ENCODE data around the gene AAGAB. TPM values are rescaled to one million over a fixed set of nuclear protein-coding genes. Genes with fewer than 3 reads are reported as not detected.

AAGAB gene
- polyA plus RNA-seq, 1 donor from 2014 or later, result 114 TPM

- H3K4me3 ChIP-seq (ENCODE audit: low read length), result no peak overlapping the region
- H4K20me1 ChIP-seq (ENCODE audit: insufficient read depth), result no peaks in the 10 kb centered on the region
Observed at GRCh38 chr15:67194171-67195114, 60.0 kb downstream of the AAGAB start.

More at GRCh38 chr15:67194171-67195114, 60.0 kb downstream of the AAGAB start:
- no peak overlapping the region for H3K4me2 ChIP-seq (ENCODE audit: low read length)
- H3K9me2 ChIP-seq (ENCODE audit: insufficient read depth, low read length), result no peaks in the 10 kb centered on the region
- no peaks in the 10 kb centered on the region for H3K27me3 ChIP-seq (ENCODE audit: insufficient read depth, low read depth, low read length)
- H3F3A ChIP-seq (ENCODE audit: insufficient read depth, low read length, poor library complexity, severe bottlenecking), result no peaks in the 10 kb centered on the region
- H3K79me2 ChIP-seq (replicated peaks; ENCODE audit: insufficient read depth, low read length), result no peaks in the 10 kb centered on the region
- TF ChIP-seq EP300 (conservative IDR thresholded peaks at IDR 0.05; ENCODE audit: poor library complexity, severe bottlenecking) (no peak), CTCF (IDR thresholded peaks at IDR 0.05; ENCODE audit: poor library complexity, severe bottlenecking) (no peak), EZH2 (IDR thresholded peaks at IDR 0.05; ENCODE audit: borderline replicate concordance, insufficient read depth, low read length, poor library complexity, severe bottlenecking) (no peak), SMC3 (conservative IDR thresholded peaks at IDR 0.05; ENCODE audit: poor library complexity) (no peak), MXI1 (conservative IDR thresholded peaks at IDR 0.05; ENCODE audit: poor library complexity, severe bottlenecking) (no peak), POLR2AphosphoS5 (IDR thresholded peaks at IDR 0.05) (no peak), RAD21 (conservative IDR thresholded peaks at IDR 0.05) (no peak), TAF1 (IDR thresholded peaks at IDR 0.05; ENCODE audit: low read depth) (no peak), REST (IDR thresholded peaks at IDR 0.05; ENCODE audit: borderline replicate concordance) (no peak)
- peaks cover under 1% of the 10 kb centered on the region for H3K36me3 ChIP-seq (ENCODE audit: insufficient read depth, low read length)
- no peak overlapping the region for H3K9ac ChIP-seq (ENCODE audit: low read length)
- no peak overlapping the region for H3K27ac ChIP-seq (ENCODE audit: low read length)
- no peak overlapping the region for H2AFZ ChIP-seq (ENCODE audit: low read depth, low read length)
- H3K9me3 ChIP-seq (ENCODE audit: low read length), result no peaks in the 10 kb centered on the region

All from neural cell (in vitro differentiated cells).